Sigmoid colon (tissue), 3 donors: Measurements from ENCODE around the gene TBC1D19.

ENCODE experiments used
- CTCF ChIP-seq, 4 experiments: fragments of 450-650 bp in 3 of 4; fragments of 200-600 bp in 1 of 4; IDR thresholded peaks; one replicate each; pipeline ENCODE4 v1.5.1; 2016 to 2019; ENCODE audit warnings: antibody characterized with exemption in 4 of 4, mild to moderate bottlenecking in 3 of 4, moderate library complexity in 2 of 4
- POLR2A ChIP-seq, 2 donors: fragments of 450-650 bp; IDR thresholded peaks; one replicate each; pipeline ENCODE4 v1.6.1; 2016; ENCODE audit warnings: antibody characterized with exemption in 2 of 2, mild to moderate bottlenecking in 2 of 2, moderate library complexity in 2 of 2

- no peak for TF ChIP-seq CTCF (IDR thresholded peaks at IDR 0.05)
- no peak for TF ChIP-seq POLR2A (IDR thresholded peaks at IDR 0.05)
Observed at GRCh38 chr4:26793735-26794134, 209.9 kb downstream of the TBC1D19 start.
